NB4 (cell line): ENCODE measurements around the gene RFWD3.

ENCODE experiments used
- POLR2A ChIP-seq: IDR thresholded peaks from 2 replicates; pipeline ENCODE4 v1.6.1; 2011; ENCODE audit warnings: mild to moderate bottlenecking; ENCODE audit not compliant: insufficient read length; ENCODE audit errors: extremely low read depth
- TF ChIP-seq, protein P1 (sequence below): IDR thresholded peaks from one replicate; pipeline ENCODE4 v1.5.1; 2012; ENCODE audit warnings: low read depth, low read length
- TF ChIP-seq, protein P2 (sequence below): IDR thresholded peaks from 2 replicates; pipeline ENCODE4 v1.6.1; 2011; ENCODE audit warnings: low read depth, low read length

DNA sequence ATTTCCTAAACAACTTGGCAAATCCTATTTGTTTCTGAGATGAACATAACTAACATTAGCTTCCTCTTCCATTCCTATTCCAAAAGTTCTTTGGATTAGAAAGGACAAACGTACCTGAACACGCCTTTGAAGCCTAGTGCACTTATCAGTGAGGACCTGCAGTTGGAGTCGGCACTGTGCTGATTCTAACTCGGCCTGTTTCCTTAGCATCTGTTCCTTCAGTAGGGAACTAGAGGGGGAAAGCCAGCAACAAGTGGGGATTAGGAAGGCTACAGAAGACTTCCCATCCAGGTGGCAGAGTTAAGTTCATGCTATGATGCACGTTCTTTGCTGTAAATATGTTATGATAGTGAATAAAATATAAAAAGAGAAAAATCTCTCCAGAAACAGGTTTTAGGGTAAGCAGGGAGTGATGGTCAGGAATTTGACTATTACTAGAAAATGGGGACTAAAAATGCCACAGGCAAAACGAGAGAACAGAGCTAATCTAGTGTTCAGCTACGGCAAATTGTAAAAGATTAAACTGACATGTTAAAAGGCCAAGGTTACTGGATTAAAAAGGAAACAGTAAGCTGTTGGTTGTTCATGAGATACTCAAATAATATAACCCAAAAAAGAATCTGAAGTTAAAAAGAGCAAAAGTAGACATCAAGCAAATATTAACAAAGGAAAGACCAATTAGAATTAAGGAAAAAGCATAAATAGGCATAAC lies 28.8 kb downstream of the RFWD3 start:
- TF ChIP-seq, protein P1, sequence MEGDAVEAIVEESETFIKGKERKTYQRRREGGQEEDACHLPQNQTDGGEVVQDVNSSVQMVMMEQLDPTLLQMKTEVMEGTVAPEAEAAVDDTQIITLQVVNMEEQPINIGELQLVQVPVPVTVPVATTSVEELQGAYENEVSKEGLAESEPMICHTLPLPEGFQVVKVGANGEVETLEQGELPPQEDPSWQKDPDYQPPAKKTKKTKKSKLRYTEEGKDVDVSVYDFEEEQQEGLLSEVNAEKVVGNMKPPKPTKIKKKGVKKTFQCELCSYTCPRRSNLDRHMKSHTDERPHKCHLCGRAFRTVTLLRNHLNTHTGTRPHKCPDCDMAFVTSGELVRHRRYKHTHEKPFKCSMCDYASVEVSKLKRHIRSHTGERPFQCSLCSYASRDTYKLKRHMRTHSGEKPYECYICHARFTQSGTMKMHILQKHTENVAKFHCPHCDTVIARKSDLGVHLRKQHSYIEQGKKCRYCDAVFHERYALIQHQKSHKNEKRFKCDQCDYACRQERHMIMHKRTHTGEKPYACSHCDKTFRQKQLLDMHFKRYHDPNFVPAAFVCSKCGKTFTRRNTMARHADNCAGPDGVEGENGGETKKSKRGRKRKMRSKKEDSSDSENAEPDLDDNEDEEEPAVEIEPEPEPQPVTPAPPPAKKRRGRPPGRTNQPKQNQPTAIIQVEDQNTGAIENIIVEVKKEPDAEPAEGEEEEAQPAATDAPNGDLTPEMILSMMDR: no peak
- TF ChIP-seq, protein P2, sequence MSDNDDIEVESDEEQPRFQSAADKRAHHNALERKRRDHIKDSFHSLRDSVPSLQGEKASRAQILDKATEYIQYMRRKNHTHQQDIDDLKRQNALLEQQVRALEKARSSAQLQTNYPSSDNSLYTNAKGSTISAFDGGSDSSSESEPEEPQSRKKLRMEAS: no peak
- no peak for TF ChIP-seq POLR2A
